ENCODE measurements around the gene FAM163A. TPM values are rescaled to one million over a fixed set of nuclear protein-coding genes. Genes with fewer than 3 reads are reported as not detected.
"Not testable (repeated sequence)": the region's sequence is repeated elsewhere in the genome, so short reads cannot be mapped to it uniquely, and the experiment has no call there.

The FAM163A gene
- total RNA-seq, 1 experiment from 2014 or later: not detected

- H3K9ac ChIP-seq (ENCODE audit: low read length); H3K9me2 ChIP-seq (ENCODE audit: insufficient read depth); DNase-seq (ENCODE audit: low read depth, low spot score); intact Hi-C loops (cut with micrococcal nuclease); BruUV-seq (replicated peaks); H3K4me2 ChIP-seq (ENCODE audit: low read length); H3K4me3 ChIP-seq (replicated peaks in 1 of 2; ENCODE audit: low read depth in 1 of 2, low read length in 2 of 2); CTCF ChIA-PET; H2AFZ ChIP-seq (ENCODE audit: low read depth, low read length, poor library complexity, severe bottlenecking); H4K20me1 ChIP-seq (ENCODE audit: insufficient read depth); POLR2A ChIA-PET; RAD21 ChIA-PET (ENCODE audit: low non-redundant PET in 1 of 2, low total read pairs in 2 of 2, uncharacterized antibody in 2 of 2, unreplicated experiment in 2 of 2); H3K27me3 ChIP-seq (ENCODE audit: insufficient read depth, low read length); ATAC-seq; H3K27ac ChIP-seq (ENCODE audit: low read depth, low read length); H3K9me3 ChIP-seq (ENCODE audit: control insufficient read depth in 1 of 2, insufficient read depth in 1 of 2, low read depth in 1 of 2, low read length in 2 of 2); H3K4me1 ChIP-seq (ENCODE audit: control insufficient read depth in 1 of 2, insufficient read depth in 2 of 2, low read length in 2 of 2): not testable (repeated sequence)
- Histone ChIP-seq H3K36me3 (ENCODE audit: control insufficient read depth in 1 of 2, insufficient read depth in 2 of 2, low read length in 2 of 2) (peaks cover 5 to 19% of the 10 kb centered on the region in 2 experiments; a peak in 3 of 4 replicates), H3K79me2 (ENCODE audit: insufficient read depth, low read length) (peaks cover 12% of the 10 kb centered on the region)
These were observed 112.7 kb downstream of the FAM163A start for GRCh38 chr1:179855831-179856230.

GRCh38 chr1:179856296-179856695 lies 113.2 kb downstream of the FAM163A start:
- DNase-seq (ENCODE audit: low read depth, low spot score) (no peak), ATAC-seq (no peak)
- peaks cover 6% of the 10 kb centered on the region; the same call in 1 of the 2 replicates for H4K20me1 ChIP-seq (ENCODE audit: insufficient read depth)
- H3K4me2 ChIP-seq (ENCODE audit: low read length): no peak overlapping the region
- H3K27ac ChIP-seq (ENCODE audit: low read depth, low read length): no peak overlapping the region
- H3K79me2 ChIP-seq (ENCODE audit: insufficient read depth, low read length): peaks cover 17% of the 10 kb centered on the region
- ChIA-PET POLR2A (no interaction called here), RAD21 (ENCODE audit: low non-redundant PET in 1 of 2, low total read pairs in 2 of 2, uncharacterized antibody in 2 of 2, unreplicated experiment in 2 of 2) (no interaction called here), CTCF (no interaction called here)
- no peaks in the 10 kb centered on the region for H3K9me2 ChIP-seq (ENCODE audit: insufficient read depth)
- no peaks in the 10 kb centered on the region for H3K27me3 ChIP-seq (ENCODE audit: insufficient read depth, low read length)
- no TSS peak for BruUV-seq (replicated peaks)
- H3K4me3 ChIP-seq (replicated peaks in 1 of 2; ENCODE audit: low read depth in 1 of 2, low read length in 2 of 2): no peak overlapping the region
- H3K9ac ChIP-seq (ENCODE audit: low read length): no peak overlapping the region
- H3K36me3 ChIP-seq (ENCODE audit: control insufficient read depth in 1 of 2, insufficient read depth in 2 of 2, low read length in 2 of 2): peaks cover 7 to 16% of the 10 kb centered on the region in 2 experiments; a peak in 3 of 4 replicates
- no peak for TF ChIP-seq YY1 (IDR thresholded peaks at IDR 0.05; ENCODE audit: extremely low read depth, insufficient replicate concordance, low read depth, low read length)
- TF ChIP-seq CBX3 (IDR thresholded peaks at IDR 0.05; ENCODE audit: low read depth): no peak
- TF ChIP-seq JUND (IDR thresholded peaks at IDR 0.05): no peak
- TF ChIP-seq ZNF274 (IDR thresholded peaks at IDR 0.05; ENCODE audit: low read depth, low read length): no peak
- TF ChIP-seq EGR1 (IDR thresholded peaks at IDR 0.05; ENCODE audit: low read depth): no peak
- TF ChIP-seq, protein P1, sequence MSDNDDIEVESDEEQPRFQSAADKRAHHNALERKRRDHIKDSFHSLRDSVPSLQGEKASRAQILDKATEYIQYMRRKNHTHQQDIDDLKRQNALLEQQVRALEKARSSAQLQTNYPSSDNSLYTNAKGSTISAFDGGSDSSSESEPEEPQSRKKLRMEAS (IDR thresholded peaks at IDR 0.05): no peak
- no peak for TF ChIP-seq POLR2AphosphoS5 (IDR thresholded peaks at IDR 0.05; ENCODE audit: low read depth, low read length)
- TF ChIP-seq SIN3A (IDR thresholded peaks at IDR 0.05; ENCODE audit: low read depth): no peak
- TF ChIP-seq RAD21 (IDR thresholded peaks at IDR 0.05; ENCODE audit: low read depth): no peak
- TF ChIP-seq EZH2 (IDR thresholded peaks at IDR 0.05): no peak
- TF ChIP-seq, protein P2, sequence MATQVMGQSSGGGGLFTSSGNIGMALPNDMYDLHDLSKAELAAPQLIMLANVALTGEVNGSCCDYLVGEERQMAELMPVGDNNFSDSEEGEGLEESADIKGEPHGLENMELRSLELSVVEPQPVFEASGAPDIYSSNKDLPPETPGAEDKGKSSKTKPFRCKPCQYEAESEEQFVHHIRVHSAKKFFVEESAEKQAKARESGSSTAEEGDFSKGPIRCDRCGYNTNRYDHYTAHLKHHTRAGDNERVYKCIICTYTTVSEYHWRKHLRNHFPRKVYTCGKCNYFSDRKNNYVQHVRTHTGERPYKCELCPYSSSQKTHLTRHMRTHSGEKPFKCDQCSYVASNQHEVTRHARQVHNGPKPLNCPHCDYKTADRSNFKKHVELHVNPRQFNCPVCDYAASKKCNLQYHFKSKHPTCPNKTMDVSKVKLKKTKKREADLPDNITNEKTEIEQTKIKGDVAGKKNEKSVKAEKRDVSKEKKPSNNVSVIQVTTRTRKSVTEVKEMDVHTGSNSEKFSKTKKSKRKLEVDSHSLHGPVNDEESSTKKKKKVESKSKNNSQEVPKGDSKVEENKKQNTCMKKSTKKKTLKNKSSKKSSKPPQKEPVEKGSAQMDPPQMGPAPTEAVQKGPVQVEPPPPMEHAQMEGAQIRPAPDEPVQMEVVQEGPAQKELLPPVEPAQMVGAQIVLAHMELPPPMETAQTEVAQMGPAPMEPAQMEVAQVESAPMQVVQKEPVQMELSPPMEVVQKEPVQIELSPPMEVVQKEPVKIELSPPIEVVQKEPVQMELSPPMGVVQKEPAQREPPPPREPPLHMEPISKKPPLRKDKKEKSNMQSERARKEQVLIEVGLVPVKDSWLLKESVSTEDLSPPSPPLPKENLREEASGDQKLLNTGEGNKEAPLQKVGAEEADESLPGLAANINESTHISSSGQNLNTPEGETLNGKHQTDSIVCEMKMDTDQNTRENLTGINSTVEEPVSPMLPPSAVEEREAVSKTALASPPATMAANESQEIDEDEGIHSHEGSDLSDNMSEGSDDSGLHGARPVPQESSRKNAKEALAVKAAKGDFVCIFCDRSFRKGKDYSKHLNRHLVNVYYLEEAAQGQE (IDR thresholded peaks at IDR 0.05; ENCODE audit: low read depth): no peak
- TF ChIP-seq SP1 (IDR thresholded peaks at IDR 0.05; ENCODE audit: low read depth): no peak
- TF ChIP-seq, protein P3, sequence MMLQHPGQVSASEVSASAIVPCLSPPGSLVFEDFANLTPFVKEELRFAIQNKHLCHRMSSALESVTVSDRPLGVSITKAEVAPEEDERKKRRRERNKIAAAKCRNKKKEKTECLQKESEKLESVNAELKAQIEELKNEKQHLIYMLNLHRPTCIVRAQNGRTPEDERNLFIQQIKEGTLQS (IDR thresholded peaks at IDR 0.05): no peak
- TF ChIP-seq ZFX (IDR thresholded peaks at IDR 0.05): no peak
- TF ChIP-seq FOSL1 (IDR thresholded peaks at IDR 0.05; ENCODE audit: low read depth): no peak
- no peak for TF ChIP-seq CEBPB (IDR thresholded peaks at IDR 0.05; ENCODE audit: low read depth)
- no peak for TF ChIP-seq POLR2A (IDR thresholded peaks at IDR 0.05; ENCODE audit: borderline replicate concordance, extremely low read depth, insufficient read depth, insufficient read length)
- no peak for TF ChIP-seq CTCF (IDR thresholded peaks at IDR 0.05 in 2 of 3, conservative IDR thresholded peaks at IDR 0.05 in 1 of 3; ENCODE audit: borderline replicate concordance in 1 of 3, insufficient read depth in 1 of 3, low read depth in 2 of 3, low read length in 2 of 3)
- intact Hi-C loops (cut with micrococcal nuclease): no loop called here
- H2AFZ ChIP-seq (ENCODE audit: low read depth, low read length, poor library complexity, severe bottlenecking): no peak overlapping the region
- H3K9me3 ChIP-seq (ENCODE audit: control insufficient read depth in 1 of 2, insufficient read depth in 1 of 2, low read depth in 1 of 2, low read length in 2 of 2): no peaks in the 10 kb centered on the region
- peaks cover 0 to 8% of the 10 kb centered on the region in 2 experiments; a peak in 2 of 4 replicates for H3K4me1 ChIP-seq (ENCODE audit: control insufficient read depth in 1 of 2, insufficient read depth in 2 of 2, low read length in 2 of 2)
